ENCODE data around the gene CLMN.

CLMN gene

GRCh38 chr14:95304342-95304741 lies 15.4 kb downstream of the CLMN start:
- DNase-seq (ENCODE audit: low read depth in 2 of 2) = no peak

- DNase-seq (ENCODE audit: low read depth in 2 of 2) = no peak
Observed at GRCh38 chr14:95303552-95303951, 16.2 kb downstream of the CLMN start.

GRCh38 chr14:95302667-95303506 lies 16.8 kb downstream of the CLMN start:
- DNase-seq (ENCODE audit: low read depth in 2 of 2) = no peak

GRCh38 chr14:95301527-95302187 lies 18.1 kb downstream of the CLMN start:
- no peak for DNase-seq (ENCODE audit: low read depth in 2 of 2)

- no peak for DNase-seq (ENCODE audit: low read depth in 2 of 2)
Observed at GRCh38 chr14:95300697-95301526, 18.8 kb downstream of the CLMN start.

- no peak for DNase-seq (ENCODE audit: low read depth in 2 of 2)
Observed at GRCh38 chr14:95300002-95300696, 19.6 kb downstream of the CLMN start.

GRCh38 chr14:95299271-95299670 lies 20.4 kb downstream of the CLMN start:
- no peak for DNase-seq (ENCODE audit: low read depth in 2 of 2)

GRCh38 chr14:95297832-95298231 lies 21.9 kb downstream of the CLMN start:
- DNase-seq (ENCODE audit: low read depth in 2 of 2) = no peak

GRCh38 chr14:95296966-95297365 lies 22.7 kb downstream of the CLMN start:
- no peak for DNase-seq (ENCODE audit: low read depth in 2 of 2)

- no peak for DNase-seq (ENCODE audit: low read depth in 2 of 2)
Observed at GRCh38 chr14:95295600-95296376, 23.9 kb downstream of the CLMN start.

- DNase-seq (ENCODE audit: low read depth in 2 of 2) = no peak
Observed at GRCh38 chr14:95294834-95295599, 24.7 kb downstream of the CLMN start.

- no peak for DNase-seq (ENCODE audit: low read depth in 2 of 2)
Observed at GRCh38 chr14:95294320-95294719, 25.4 kb downstream of the CLMN start.

GRCh38 chr14:95293449-95293848 lies 26.3 kb downstream of the CLMN start:
- DNase-seq (ENCODE audit: low read depth in 2 of 2) = no peak

GRCh38 chr14:95292660-95293425 lies 26.9 kb downstream of the CLMN start:
- no peak for DNase-seq (ENCODE audit: low read depth in 2 of 2)

GRCh38 chr14:95291859-95292542 lies 27.7 kb downstream of the CLMN start:
- no peak for DNase-seq (ENCODE audit: low read depth in 2 of 2)

- no peak for DNase-seq (ENCODE audit: low read depth in 2 of 2)
Observed at GRCh38 chr14:95290871-95291431, 28.8 kb downstream of the CLMN start.

GRCh38 chr14:95290021-95290420 lies 29.7 kb downstream of the CLMN start:
- DNase-seq (ENCODE audit: low read depth in 2 of 2) = no peak

- no peak for DNase-seq (ENCODE audit: low read depth in 2 of 2)
Observed at GRCh38 chr14:95289323-95290010, 30.2 kb downstream of the CLMN start.

Measured in activated CD4-positive, alpha-beta T cell treated with anti-CD3 and anti-CD28 coated beads for 24 hours (primary cell).